OCI-LY7 (cell line): ENCODE measurements around the gene ZNF213. TPM values are rescaled to one million over a fixed set of nuclear protein-coding genes. Genes with fewer than 3 reads are reported as not detected.
A peak's percentile ranks its signal among the peaks of the same experiment; 100 is the strongest.

Experiments
- BruUV-seq: library from RNA; stranded (reverse); fragments of 400-500 nt; replicated peaks from 2 replicates; lab custom pipeline; 2021; lab: Mats Ljungman, UMichigan
- CTCF ChIA-PET: fragments of 300-600 bp; sonication (Branson Sonifier 250); formaldehyde crosslinking; loops from one replicate; lab custom pipeline; 2022; ENCODE audit warnings: antibody characterized with exemption; ENCODE audit not compliant: unreplicated experiment; lab: Charles Lee
- POLR2A ChIA-PET: fragments of 300-600 bp; sonication (Branson Sonifier 250); formaldehyde crosslinking; loops from one replicate; lab custom pipeline; 2022; ENCODE audit warnings: antibody characterized with exemption; lab: Charles Lee
- DNase-seq: peaks from one replicate; pipeline ENCODE4 v3.0.0-alpha.2; 2015; ENCODE audit warnings: low spot score
- H2AFZ ChIP-seq: fragments of 200-600 bp; sonication (generic), shearing (Covaris generic); 2 replicates; pipeline ENCODE4 v1.6.1; 2014; ENCODE audit warnings: mild to moderate bottlenecking, antibody characterized with exemption, low read length, moderate library complexity
- H3K27ac ChIP-seq: fragments of 200-600 bp; sonication (generic); 2 replicates; pipeline ENCODE4 v1.5.1; 2014; ENCODE audit warnings: mixed run types, low read depth, mild to moderate bottlenecking, moderate library complexity, low read length, inconsistent platforms; ENCODE audit not compliant: poor library complexity, severe bottlenecking
- H3K36me3 ChIP-seq: fragments of 200-600 bp; sonication (generic); 2 replicates; pipeline ENCODE4 v1.6.1; 2014; ENCODE audit warnings: mild to moderate bottlenecking, antibody characterized with exemption, low read length, moderate library complexity, mixed read lengths; ENCODE audit not compliant: insufficient read depth
- H3K4me1 ChIP-seq: fragments of 200-600 bp; sonication (generic); 2 replicates; pipeline ENCODE4 v1.5.1; 2014; ENCODE audit warnings: mild to moderate bottlenecking, low read length; ENCODE audit not compliant: insufficient read depth, poor library complexity, severe bottlenecking
- H3K4me2 ChIP-seq: fragments of 200-600 bp; sonication (generic); 2 replicates; pipeline ENCODE4 v1.6.1; 2014; ENCODE audit warnings: mild to moderate bottlenecking, low read length
- H3K4me3 ChIP-seq: fragments of 200-600 bp; sonication (generic); 2 replicates; pipeline ENCODE4 v1.5.1; 2014; ENCODE audit warnings: mild to moderate bottlenecking, low read depth, low read length; ENCODE audit not compliant: poor library complexity, severe bottlenecking
- H3K79me2 ChIP-seq: fragments of 200-600 bp; sonication (generic); 2 replicates; pipeline ENCODE4 v1.6.1; 2016; ENCODE audit warnings: low read depth, mild to moderate bottlenecking, low read length, moderate library complexity, mixed read lengths; ENCODE audit not compliant: insufficient read depth
- H3K9me2 ChIP-seq: fragments of 200-600 bp; sonication (generic); 2 replicates; pipeline ENCODE4 v1.6.1; 2016; ENCODE audit warnings: mild to moderate bottlenecking, low read length, mixed read lengths; ENCODE audit not compliant: insufficient read depth
- H3K9me3 ChIP-seq: fragments of 200-600 bp; sonication (generic); 2 replicates; pipeline ENCODE4 v1.6.1; 2014; ENCODE audit warnings: mild to moderate bottlenecking, mixed run types, low read length, mixed read lengths
- H4K20me1 ChIP-seq: fragments of 200-600 bp; sonication (generic); 2 replicates; pipeline ENCODE4 v1.6.1; 2014; ENCODE audit warnings: mild to moderate bottlenecking, antibody characterized with exemption, low read length, moderate library complexity, mixed read lengths; ENCODE audit not compliant: insufficient read depth
- EZH2phosphoT487 ChIP-seq: fragments of 200-600 bp; sonication (generic); IDR thresholded peaks from 2 replicates; pipeline ENCODE4 v1.6.1; 2018; ENCODE audit warnings: low read depth, borderline replicate concordance, mild to moderate bottlenecking, mixed run types, antibody characterized with exemption, low read length, moderate library complexity, mixed read lengths
- intact Hi-C: fragments of 100-400 bp; cut with micrococcal nuclease; formaldehyde crosslinking; loops from one replicate; pipeline ENCODE4 v1.10.0; 2022; ENCODE audit not compliant: unreplicated experiment
- total RNA-seq, 2 experiments: library from RNA; depleted of rRNA in 1 of 2; stranded (reverse); fragments of >200 nt in 1 of 2; shearing (Covaris generic) in 1 of 2; gene quantifications; 2 replicates each; pipeline ENCODE4 v1.2.3, GENCODE V29; 2014 to 2022
- TF ChIP-seq, protein P1 (sequence below): fragments of 200-600 bp; sonication (generic); conservative IDR thresholded peaks from 2 replicates; pipeline ENCODE4 v1.5.1; 2014; ENCODE audit warnings: mild to moderate bottlenecking, antibody characterized with exemption, low read length, moderate library complexity, mixed read lengths

ZNF213 gene
- total RNA-seq, 2 experiments from 2014 or later, result 3.4 to 9.1 TPM

DNA sequence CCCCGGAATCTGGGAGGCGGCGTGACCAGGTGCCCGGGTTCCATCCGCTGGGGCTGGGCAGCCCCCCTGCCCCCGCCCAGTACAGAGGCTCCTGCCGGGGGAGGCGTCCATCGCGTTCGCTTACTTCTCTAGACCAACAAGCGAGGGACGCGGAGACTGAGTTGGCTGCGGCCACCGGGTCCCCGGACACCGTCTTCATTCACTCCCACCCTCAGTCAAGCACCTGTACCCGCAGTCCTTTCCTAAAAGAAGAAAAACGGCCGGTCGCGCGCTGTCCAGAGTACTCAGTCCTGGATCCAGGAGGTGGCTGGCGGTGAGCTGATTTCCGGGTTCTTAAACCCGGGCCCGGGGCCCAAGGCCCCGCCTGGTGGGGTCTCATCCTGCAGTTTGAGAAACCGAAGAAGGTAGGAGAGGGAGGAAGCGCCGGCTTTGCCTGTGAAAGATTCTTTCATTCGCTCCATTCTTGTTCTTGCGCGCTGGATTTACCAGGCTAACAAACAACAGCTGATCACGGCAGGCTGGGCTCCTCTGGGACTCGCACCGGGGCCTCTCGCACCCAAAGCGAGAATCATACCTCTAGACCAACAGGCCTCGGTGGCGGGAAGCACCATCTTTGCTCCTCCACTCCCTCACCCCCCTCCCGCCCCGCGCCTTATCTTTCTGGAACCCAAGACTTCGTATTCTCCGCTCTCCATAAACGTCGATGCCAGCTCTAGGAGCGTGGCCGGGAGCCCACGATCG is 35.8 kb downstream of the ZNF213 start:
- no peaks in the 10 kb centered on the region for H3K9me3 ChIP-seq
- H3K9me2 ChIP-seq, result no peaks in the 10 kb centered on the region
- H3K4me2 ChIP-seq, result no peak overlapping the region; the same call in 1 of the 2 replicates
- intact Hi-C loops, result no loop called here
- no peak for TF ChIP-seq EZH2phosphoT487
- TF ChIP-seq, protein P1, sequence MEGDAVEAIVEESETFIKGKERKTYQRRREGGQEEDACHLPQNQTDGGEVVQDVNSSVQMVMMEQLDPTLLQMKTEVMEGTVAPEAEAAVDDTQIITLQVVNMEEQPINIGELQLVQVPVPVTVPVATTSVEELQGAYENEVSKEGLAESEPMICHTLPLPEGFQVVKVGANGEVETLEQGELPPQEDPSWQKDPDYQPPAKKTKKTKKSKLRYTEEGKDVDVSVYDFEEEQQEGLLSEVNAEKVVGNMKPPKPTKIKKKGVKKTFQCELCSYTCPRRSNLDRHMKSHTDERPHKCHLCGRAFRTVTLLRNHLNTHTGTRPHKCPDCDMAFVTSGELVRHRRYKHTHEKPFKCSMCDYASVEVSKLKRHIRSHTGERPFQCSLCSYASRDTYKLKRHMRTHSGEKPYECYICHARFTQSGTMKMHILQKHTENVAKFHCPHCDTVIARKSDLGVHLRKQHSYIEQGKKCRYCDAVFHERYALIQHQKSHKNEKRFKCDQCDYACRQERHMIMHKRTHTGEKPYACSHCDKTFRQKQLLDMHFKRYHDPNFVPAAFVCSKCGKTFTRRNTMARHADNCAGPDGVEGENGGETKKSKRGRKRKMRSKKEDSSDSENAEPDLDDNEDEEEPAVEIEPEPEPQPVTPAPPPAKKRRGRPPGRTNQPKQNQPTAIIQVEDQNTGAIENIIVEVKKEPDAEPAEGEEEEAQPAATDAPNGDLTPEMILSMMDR, result no peak
- CTCF ChIA-PET, result no interaction called here
- H3K79me2 ChIP-seq, result no peaks in the 10 kb centered on the region
- no peak overlapping the region for H3K4me3 ChIP-seq
- no TSS peak for BruUV-seq
- peaks cover 16% of the 10 kb centered on the region for H3K4me1 ChIP-seq
- POLR2A ChIA-PET, result interaction anchor here (0.5 to 0.6 kb wide), 3 partner anchors 9 to 325 kb away, joined by 3 to 5 read pairs (median 4); no protein-coding TSS in a partner anchor
- no peak overlapping the region for H2AFZ ChIP-seq
- no peaks in the 10 kb centered on the region for H3K36me3 ChIP-seq
- H3K27ac ChIP-seq, result no peak overlapping the region
- DNase-seq, result no peak
- H4K20me1 ChIP-seq, result no peaks in the 10 kb centered on the region

DNA sequence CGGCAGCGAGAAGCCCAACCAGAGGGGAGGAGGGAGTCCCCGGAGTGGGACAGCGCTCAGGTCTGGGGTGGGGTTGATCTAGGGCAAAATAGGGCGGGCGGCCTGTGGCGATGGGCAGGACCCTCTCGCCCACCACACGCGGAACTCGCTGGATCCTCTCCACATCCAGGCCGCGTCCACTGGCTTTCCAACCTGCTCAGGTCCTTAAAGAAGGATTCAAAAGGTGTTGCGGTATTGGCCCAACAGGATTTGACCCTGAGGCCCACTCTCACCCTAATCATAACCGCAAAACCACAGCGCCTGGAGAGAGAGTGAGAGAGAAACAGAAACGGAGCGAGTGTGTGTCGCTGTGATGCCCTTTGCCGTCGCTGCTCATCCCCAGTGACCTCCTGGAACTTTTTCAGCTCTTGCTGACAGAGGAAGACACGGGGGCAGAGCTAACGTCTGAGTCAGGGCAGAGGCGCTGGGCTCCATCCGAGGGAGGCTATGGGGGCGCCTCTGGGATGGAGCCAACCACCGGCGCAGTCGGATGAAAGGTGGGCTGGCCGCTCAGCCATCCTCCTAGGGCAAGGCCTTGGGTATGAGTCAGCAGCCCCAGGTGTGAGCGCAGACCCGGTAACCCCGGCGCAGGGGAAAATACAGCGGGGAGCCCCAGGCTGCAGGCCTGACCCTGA is 36.5 kb downstream of the ZNF213 start:
- no peaks in the 10 kb centered on the region for H3K9me2 ChIP-seq
- no peaks in the 10 kb centered on the region for H3K36me3 ChIP-seq
- H3K27ac ChIP-seq, result no peak overlapping the region
- H3K4me2 ChIP-seq, result peak overlapping the region; percentile 1; the same call in 1 of the 2 replicates
- H2AFZ ChIP-seq, result 0 out of 2 replicates have a peak overlapping the region, but pooled peaks have one; percentile 5
- ChIA-PET CTCF (no interaction called here), POLR2A (interaction anchor here (0.5 kb wide), 2 partner anchors 8 to 35 kb away, joined by 3 to 4 read pairs; no protein-coding TSS in a partner anchor)
- peaks cover 13% of the 10 kb centered on the region for H3K4me1 ChIP-seq
- TF ChIP-seq, protein P1, result no peak
- no peak for TF ChIP-seq EZH2phosphoT487
- DNase-seq, result no peak
- intact Hi-C loops, result no loop called here
- no peak overlapping the region for H3K4me3 ChIP-seq
- H3K9me3 ChIP-seq, result no peaks in the 10 kb centered on the region
- no peaks in the 10 kb centered on the region for H3K79me2 ChIP-seq
- no TSS peak for BruUV-seq
- no peaks in the 10 kb centered on the region for H4K20me1 ChIP-seq
